Erythroblast (primary cell): ENCODE measurements around the gene CYFIP1.

Source experiments
- GATA1 ChIP-seq: IDR thresholded peaks from 2 replicates; pipeline ENCODE4 v1.6.1; 2011; ENCODE audit warnings: low read depth, mild to moderate bottlenecking, control low read depth, low read length, moderate library complexity
- POLR2A ChIP-seq: IDR thresholded peaks from 2 replicates; pipeline ENCODE4 v1.6.1; 2011; ENCODE audit warnings: mild to moderate bottlenecking, low read length

GRCh38 chr15:22919171-22919570, 61.0 kb downstream of the CYFIP1 start:
- TF ChIP-seq POLR2A (no peak), GATA1 (no peak)
